ENCODE results near the gene WDR27.

DNA sequence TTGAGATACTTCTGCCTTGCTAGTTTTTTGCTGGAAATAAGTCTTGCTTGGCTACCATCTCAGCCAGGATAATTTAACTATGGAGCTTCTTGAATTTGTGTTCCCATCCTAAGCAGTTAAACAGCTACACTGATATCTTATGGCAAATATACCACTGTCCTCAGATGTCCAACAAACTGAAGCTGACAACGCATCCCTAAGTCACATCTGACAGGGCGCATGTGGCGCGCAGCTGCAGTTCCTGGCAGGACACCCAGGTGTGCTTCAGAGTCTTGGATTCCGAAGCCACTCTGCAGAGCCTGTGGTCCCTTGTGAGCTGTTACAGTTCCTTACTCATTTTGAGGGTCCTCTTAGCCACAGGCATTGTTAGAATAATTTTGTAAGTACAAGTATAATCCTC is 127.9 kb downstream of the WDR27 start:
- TF ChIP-seq, protein P1, sequence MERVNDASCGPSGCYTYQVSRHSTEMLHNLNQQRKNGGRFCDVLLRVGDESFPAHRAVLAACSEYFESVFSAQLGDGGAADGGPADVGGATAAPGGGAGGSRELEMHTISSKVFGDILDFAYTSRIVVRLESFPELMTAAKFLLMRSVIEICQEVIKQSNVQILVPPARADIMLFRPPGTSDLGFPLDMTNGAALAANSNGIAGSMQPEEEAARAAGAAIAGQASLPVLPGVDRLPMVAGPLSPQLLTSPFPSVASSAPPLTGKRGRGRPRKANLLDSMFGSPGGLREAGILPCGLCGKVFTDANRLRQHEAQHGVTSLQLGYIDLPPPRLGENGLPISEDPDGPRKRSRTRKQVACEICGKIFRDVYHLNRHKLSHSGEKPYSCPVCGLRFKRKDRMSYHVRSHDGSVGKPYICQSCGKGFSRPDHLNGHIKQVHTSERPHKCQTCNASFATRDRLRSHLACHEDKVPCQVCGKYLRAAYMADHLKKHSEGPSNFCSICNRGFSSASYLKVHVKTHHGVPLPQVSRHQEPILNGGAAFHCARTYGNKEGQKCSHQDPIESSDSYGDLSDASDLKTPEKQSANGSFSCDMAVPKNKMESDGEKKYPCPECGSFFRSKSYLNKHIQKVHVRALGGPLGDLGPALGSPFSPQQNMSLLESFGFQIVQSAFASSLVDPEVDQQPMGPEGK (CRISPR knock-in tag; IDR thresholded peaks at IDR 0.05; ENCODE audit: borderline replicate concordance): no peak
- TF ChIP-seq ISL1 (CRISPR knock-in tag; IDR thresholded peaks at IDR 0.05) (no peak), TSHZ2 (CRISPR knock-in tag; IDR thresholded peaks at IDR 0.05) (no peak), RARB (CRISPR knock-in tag; IDR thresholded peaks at IDR 0.05) (no peak)
